OCI-LY3 (cell line): Measurements from ENCODE around the gene NKAIN2.

Experiments used
- EZH2phosphoT487 ChIP-seq: fragments of 200-600 bp; shearing (Covaris generic); IDR thresholded peaks from 2 replicates; pipeline ENCODE4 v1.6.1; 2018; ENCODE audit warnings: antibody characterized with exemption, mixed run types, low read depth
- TF ChIP-seq, protein P1 (sequence below): fragments of 200-600, 300-600 bp; sonication (generic); IDR thresholded peaks from 2 replicates; pipeline ENCODE4 v1.5.1; 2014; ENCODE audit warnings: antibody characterized with exemption, low read length, low read depth

DNA sequence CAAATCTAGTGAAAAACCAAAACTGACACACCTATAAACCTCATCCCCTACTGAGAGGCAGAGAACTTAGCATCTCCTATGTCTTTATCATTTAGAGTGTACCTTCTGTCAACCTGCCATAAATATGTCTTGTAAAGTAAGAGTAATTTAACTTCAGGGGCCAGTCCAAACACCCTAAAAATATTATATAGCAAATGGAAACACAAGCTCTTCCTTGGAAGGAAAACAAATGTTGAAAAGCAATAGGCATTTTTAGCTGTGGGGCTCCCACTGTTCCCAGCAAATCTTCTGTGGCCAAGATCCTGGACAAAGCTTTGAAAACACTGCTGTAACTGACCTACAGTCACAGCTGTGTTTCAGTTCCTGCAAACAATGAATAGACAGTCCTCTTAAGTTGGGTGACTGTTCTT is 1018.5 kb downstream of the NKAIN2 start:
- TF ChIP-seq, protein P1, sequence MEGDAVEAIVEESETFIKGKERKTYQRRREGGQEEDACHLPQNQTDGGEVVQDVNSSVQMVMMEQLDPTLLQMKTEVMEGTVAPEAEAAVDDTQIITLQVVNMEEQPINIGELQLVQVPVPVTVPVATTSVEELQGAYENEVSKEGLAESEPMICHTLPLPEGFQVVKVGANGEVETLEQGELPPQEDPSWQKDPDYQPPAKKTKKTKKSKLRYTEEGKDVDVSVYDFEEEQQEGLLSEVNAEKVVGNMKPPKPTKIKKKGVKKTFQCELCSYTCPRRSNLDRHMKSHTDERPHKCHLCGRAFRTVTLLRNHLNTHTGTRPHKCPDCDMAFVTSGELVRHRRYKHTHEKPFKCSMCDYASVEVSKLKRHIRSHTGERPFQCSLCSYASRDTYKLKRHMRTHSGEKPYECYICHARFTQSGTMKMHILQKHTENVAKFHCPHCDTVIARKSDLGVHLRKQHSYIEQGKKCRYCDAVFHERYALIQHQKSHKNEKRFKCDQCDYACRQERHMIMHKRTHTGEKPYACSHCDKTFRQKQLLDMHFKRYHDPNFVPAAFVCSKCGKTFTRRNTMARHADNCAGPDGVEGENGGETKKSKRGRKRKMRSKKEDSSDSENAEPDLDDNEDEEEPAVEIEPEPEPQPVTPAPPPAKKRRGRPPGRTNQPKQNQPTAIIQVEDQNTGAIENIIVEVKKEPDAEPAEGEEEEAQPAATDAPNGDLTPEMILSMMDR: no peak
- TF ChIP-seq EZH2phosphoT487: no peak
